ENCODE data around the gene SEC16A.

The SEC16A gene

GRCh38 chr9:136504512-136505348 is 21.9 kb upstream of the SEC16A start:
- DNase-seq (ENCODE audit: low read depth), result no peak

- no peak for DNase-seq (ENCODE audit: low read depth)
These were observed 20.2 kb upstream of the SEC16A start for GRCh38 chr9:136502940-136503550.

GRCh38 chr9:136502196-136502595 is 19.4 kb upstream of the SEC16A start:
- DNase-seq (ENCODE audit: low read depth), result no peak

DNA sequence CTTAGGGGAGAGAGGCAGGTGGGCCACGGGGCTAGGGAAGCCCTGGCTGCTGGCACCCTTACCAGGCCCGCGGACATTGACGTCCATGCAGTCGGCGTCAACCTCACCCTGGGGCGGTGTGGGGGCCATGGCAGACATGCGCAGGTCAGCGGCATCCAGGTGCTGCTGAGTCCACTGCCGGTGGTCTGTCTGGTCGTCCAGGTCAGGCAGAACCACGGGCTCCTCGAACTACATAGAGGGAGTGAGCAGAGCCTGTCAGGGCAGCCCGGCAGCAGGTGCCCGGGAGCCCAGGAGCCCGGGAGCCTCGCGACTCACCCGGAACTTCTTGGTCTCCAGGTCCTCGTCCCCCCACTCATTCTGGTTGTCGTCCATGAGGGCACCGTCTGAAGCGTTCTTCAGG is 18.8 kb upstream of the SEC16A start:
- no peak for DNase-seq (ENCODE audit: low read depth)

DNA sequence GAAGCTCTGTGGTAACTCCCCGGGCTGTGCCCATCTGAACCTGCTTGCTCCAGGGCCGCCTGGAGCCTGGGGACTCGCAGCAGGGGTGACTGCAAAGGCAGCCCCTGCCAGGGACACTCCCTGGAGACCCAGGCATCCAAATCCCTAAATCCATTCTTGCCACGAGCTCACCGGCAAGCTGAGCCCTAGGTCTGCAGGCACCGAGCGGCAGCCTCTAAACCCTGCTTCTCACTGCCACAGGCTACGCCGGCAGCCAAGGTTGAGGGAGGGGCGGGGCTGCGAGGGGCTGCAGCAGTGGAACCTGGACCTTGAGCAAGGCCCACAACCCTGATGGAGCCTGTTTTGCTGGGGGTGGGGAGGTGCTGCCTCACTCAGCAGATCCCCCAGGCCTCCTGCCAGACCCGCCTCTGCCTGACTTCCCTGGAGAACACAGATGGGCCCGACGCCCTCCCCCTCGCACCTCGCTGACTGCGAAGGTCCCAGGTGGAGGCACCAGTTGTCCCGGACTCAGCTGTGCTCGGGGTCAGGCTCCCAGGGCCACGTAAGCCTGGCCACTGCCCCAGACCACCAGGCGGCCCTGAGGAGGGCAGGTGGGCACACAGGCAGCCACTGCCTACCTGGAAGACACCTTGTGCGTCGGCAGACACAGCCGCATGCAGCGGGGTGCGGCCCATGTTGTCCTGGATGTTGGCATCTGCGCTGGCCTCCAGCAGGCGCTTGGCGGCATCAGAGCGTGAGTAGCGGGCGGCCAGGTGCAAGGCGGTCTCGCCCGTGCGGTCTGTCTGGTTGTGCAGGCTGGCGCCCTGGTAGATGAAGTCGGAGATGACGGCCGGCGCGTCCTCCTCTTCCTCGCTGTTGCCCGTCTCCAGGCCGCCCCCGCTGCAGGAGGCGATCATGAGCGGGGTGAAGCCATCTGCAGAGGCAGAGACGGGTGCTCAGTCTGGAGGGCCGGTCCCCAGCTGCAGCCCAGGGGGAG is 17.4 kb upstream of the SEC16A start:
- no peak for DNase-seq (ENCODE audit: low read depth)

GRCh38 chr9:136499071-136499934 is 16.5 kb upstream of the SEC16A start:
- DNase-seq (ENCODE audit: low read depth), result no peak

- DNase-seq (ENCODE audit: low read depth), result no peak
These were observed 15.3 kb upstream of the SEC16A start for GRCh38 chr9:136497916-136498695.

DNA sequence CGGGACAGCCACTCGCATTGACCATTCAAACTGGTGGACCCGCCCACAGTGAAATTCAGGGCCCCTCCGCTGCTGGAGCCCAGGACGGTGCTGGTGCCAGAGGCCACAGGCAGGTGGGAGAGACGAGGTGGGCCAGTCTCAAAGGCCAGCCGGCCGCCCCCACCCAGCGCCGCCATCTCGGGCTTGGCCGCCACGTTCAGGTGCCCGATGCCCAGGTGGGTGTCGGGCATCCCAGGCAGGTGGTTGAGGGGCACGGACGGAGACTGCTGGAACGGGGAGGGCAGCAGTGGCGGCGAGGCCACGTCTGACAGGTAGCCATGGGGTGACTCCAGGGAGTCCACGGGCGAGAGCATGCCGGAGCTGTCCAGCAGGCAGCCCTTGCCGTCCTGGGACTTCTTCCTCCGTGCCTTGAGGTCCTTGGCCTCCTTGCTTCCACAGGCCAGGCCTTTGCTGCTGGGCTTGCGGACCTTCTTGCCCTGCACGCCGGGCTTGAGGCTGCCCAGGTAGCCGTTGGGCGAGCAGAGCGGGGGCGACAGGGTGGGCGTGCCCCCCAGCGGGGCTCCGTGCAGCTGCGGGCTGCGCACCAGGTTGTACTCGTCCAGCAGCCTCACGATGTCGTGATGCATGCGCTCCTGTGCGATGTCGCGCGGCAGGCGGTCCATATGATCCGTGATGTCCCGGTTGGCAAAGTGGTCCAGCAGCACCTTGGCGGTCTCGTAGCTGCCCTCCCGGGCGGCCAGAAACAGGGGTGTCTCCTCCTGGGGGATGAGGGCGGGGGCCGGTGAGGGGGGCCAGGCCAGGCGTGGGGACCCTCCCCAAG is 14.2 kb upstream of the SEC16A start:
- no peak for DNase-seq (ENCODE audit: low read depth)

DNA sequence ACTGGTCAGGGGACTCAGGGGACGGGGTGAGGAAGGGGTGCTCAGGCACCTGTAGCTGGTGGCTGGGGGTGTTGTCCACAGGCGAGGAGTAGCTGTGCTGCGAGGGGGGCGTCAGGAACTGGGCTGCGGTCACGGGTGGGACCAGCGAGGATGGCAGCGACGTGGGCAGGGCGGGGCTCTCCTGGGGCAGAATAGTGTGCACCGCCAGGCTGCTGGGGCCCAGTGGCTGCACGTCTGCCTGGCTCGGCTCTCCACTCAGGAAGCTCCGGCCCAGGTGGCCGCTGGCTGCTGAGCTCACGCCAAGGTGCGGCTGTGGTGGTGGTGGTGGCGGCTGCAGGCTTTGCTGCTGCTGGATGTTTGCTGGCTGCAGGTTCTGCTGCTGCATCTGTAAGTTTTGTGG is 13.3 kb upstream of the SEC16A start:
- DNase-seq (ENCODE audit: low read depth), result no peak

DNA sequence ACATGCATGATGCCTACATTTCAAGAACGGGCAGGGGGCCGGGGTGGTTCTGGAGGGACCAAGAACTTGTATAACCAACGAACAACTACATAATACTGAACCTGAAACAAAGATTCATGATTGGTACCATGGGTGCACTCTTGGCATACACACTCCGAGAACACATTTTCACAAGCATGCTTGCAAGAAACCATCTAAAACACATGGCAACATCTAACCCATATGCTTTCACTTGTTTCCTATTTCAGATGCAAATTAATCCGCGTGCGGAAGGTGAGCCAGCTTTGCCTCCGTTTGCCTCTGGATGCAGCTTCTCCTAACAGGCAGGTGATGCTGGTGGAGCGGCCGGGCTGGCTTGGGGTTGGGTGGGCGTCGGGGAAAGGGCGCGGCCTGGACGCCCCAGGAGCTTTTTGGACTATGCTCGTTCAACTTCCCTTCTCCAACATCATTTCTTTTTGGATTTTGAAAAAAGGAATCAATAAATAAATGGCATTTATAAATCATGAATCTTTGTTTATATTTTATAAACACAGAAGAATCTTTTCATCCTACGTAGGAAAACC is 12.5 kb upstream of the SEC16A start:
- DNase-seq (ENCODE audit: low read depth), result no peak

DNA sequence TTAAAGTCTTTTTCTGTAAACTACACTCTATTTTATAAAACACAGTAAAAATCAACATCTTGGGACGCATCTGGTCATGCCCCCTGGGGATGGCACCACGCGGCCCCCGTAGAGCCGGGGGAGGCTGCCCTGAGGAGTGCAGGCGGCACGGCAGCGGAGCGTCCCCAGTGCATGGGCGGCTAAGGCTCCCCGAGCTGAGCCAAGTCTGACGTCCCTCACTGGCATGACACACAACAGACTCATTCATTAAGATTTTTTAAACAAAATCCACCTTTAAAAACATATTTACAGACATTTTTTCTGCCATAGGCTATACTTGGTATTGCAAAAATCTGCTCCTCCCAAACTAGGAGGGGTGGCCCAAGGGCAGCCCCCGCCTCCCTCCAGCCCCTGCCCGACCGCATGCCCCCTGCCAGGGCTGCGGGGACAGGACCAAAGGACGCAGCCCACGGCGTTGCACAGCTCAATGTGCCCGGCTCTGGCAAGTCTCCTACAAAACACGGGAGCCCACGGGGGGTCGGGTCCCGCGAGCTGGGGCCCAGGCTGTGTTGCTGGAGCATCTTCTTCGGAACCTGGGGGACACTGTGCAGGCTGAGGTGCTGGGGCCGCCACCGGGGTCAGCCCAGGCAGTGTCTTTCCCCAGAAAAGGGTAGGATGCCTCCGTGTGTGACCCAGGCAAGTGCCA is 11.8 kb upstream of the SEC16A start:
- no peak for DNase-seq (ENCODE audit: low read depth)

- DNase-seq (ENCODE audit: low read depth), result no peak
These were observed 11.2 kb upstream of the SEC16A start for GRCh38 chr9:136494012-136494411.

DNA sequence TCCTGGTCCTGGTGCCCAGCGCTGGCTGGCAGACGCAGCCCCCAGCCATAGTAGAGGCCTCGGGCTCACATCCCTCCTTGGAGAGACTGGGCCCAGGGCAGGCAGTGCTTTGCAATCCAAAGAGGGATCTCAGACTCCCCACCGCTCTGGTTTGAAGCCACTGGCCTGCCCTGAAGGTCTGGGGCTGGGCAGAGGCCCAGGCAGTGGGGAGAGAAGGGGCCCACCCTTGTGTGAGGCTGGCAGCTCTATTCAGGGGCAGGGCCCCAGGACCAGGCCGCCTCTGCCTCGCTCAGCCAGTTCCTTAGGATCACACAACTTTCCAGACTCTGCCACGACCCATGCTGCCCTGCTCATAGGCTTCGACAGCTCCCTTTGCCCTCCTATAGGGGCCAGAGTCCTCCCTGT is 10.7 kb upstream of the SEC16A start:
- DNase-seq (ENCODE audit: low read depth), result no peak

DNA sequence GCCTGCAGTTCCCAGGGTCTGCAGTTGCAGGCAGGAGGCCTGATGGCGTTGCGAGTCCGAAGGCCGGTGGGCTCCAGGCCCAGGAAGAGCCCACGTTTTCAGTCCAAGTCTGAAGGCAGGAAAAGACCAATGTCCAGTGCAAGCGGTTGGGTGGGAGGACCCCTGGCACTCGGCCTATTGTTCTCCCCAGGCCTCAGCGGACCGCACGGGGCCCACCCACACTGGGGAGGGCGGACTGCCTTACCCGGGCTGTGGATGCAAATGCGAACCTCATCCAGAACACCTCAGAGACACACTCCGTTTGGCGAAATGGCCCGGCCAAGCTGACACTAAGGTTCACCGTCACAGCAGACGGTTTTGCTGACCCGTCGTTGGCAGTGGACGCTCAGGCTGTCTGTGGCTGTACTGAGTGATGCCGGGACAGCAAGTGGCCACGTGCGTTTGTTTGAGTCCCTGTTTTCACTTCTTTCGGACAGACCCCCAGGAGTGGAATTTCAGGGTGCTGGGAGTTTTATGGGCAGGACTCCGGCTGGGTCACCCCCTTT is 10.2 kb upstream of the SEC16A start:
- DNase-seq (ENCODE audit: low read depth), result no peak

- DNase-seq (ENCODE audit: low read depth), result no peak
These were observed 6.9 kb upstream of the SEC16A start for GRCh38 chr9:136489731-136490130.

GRCh38 chr9:136488247-136489214 is 5.7 kb upstream of the SEC16A start:
- peak; percentile 59 for DNase-seq (ENCODE audit: low read depth)

GRCh38 chr9:136487672-136488071 is 4.8 kb upstream of the SEC16A start:
- DNase-seq (ENCODE audit: low read depth), result no peak

Data from activated gamma-delta T cell treated with anti-CD3 and anti-CD28 coated beads, Interleukin-2, amount 50 U/mL, for 16 hours (primary cell).